ENCODE data around the gene TSPAN12.

The TSPAN12 gene

GRCh38 chr7:120829487-120829886, 28.5 kb downstream of the TSPAN12 start:
- Histone ChIP-seq H3K27ac (replicated peaks) (no peak overlapping the region), H3K27me3 (ENCODE audit: insufficient read depth, poor library complexity, severe bottlenecking) (no peaks in the 10 kb centered on the region), H3K4me3 (replicated peaks; ENCODE audit: insufficient read depth, low read length) (no peak overlapping the region)
- DNase-seq (ENCODE audit: low read depth in 1 of 2, low spot score in 1 of 2), result no peak
- TF ChIP-seq REST (IDR thresholded peaks at IDR 0.05; ENCODE audit: insufficient replicate concordance, low read depth) (no peak), SPI1 (IDR thresholded peaks at IDR 0.05; ENCODE audit: borderline replicate concordance, low read depth) (no peak), CTCF (IDR thresholded peaks at IDR 0.05; ENCODE audit: insufficient read depth, low read length) (no peak), GABPA (IDR thresholded peaks at IDR 0.05; ENCODE audit: low read depth) (no peak), POLR2AphosphoS5 (IDR thresholded peaks at IDR 0.05; ENCODE audit: low read depth) (no peak)

- no peak for DNase-seq (ENCODE audit: low read depth in 1 of 2, low spot score in 1 of 2)
- no peak overlapping the region for H3K27ac ChIP-seq (replicated peaks)
- H3K4me3 ChIP-seq (replicated peaks; ENCODE audit: insufficient read depth, low read length), result no peak overlapping the region
- TF ChIP-seq GABPA (IDR thresholded peaks at IDR 0.05; ENCODE audit: low read depth) (no peak), CTCF (IDR thresholded peaks at IDR 0.05; ENCODE audit: insufficient read depth, low read length) (no peak)
- no peaks in the 10 kb centered on the region for H3K27me3 ChIP-seq (ENCODE audit: insufficient read depth, poor library complexity, severe bottlenecking)
Measured at GRCh38 chr7:120828528-120828927, 29.4 kb downstream of the TSPAN12 start.

GRCh38 chr7:120827371-120828118, 30.4 kb downstream of the TSPAN12 start:
- DNase-seq (ENCODE audit: low read depth in 1 of 2, low spot score in 1 of 2), result no peak
- no peak overlapping the region for H3K27ac ChIP-seq (replicated peaks)

More at GRCh38 chr7:120827371-120828118, 30.4 kb downstream of the TSPAN12 start:
- Histone ChIP-seq H3K27me3 (ENCODE audit: insufficient read depth, poor library complexity, severe bottlenecking) (no peaks in the 10 kb centered on the region), H3K4me3 (replicated peaks; ENCODE audit: insufficient read depth, low read length) (no peak overlapping the region)
- TF ChIP-seq POLR2AphosphoS5 (IDR thresholded peaks at IDR 0.05; ENCODE audit: low read depth) (no peak), SPI1 (IDR thresholded peaks at IDR 0.05; ENCODE audit: borderline replicate concordance, low read depth) (no peak), GABPA (IDR thresholded peaks at IDR 0.05; ENCODE audit: low read depth) (no peak), REST (IDR thresholded peaks at IDR 0.05; ENCODE audit: insufficient replicate concordance, low read depth) (no peak), CTCF (IDR thresholded peaks at IDR 0.05; ENCODE audit: insufficient read depth, low read length) (no peak)

Measured in HL-60 (cell line).